8988T (cell line): Measurements from ENCODE around the gene RAB31.
"Not testable (repeated sequence)": the region's sequence is repeated elsewhere in the genome, so short reads cannot be mapped to it uniquely, and the experiment has no call there.

Source experiments
- DNase-seq: peaks from one replicate; pipeline ENCODE4 v3.0.0; 2011

Gene RAB31

DNA sequence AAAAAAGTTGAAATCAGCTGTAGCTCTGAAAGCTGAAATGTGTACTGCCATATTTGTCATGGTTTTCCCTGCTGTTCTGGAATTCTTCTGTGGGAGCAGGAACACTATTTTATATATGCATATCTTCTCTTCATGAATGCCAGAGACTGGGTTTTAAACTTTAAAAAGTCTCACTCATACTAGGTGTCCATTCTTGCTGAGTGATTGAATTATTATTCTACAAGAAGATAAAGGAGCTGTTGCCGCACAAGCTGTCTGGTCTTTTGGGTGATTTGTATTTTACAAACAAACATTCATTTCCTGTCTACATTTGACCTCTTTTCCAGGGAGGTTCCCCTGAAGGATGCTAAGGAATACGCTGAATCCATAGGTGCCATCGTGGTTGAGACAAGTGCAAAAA lies 137.2 kb downstream of the RAB31 start:
- no peak for DNase-seq

- DNase-seq = no peak
Observed at GRCh38 chr18:9846162-9846925, 138.2 kb downstream of the RAB31 start.

GRCh38 chr18:9848170-9848879 lies 140.2 kb downstream of the RAB31 start:
- no peak for DNase-seq

- no peak for DNase-seq
Observed at GRCh38 chr18:9849407-9850283, 141.5 kb downstream of the RAB31 start.

DNA sequence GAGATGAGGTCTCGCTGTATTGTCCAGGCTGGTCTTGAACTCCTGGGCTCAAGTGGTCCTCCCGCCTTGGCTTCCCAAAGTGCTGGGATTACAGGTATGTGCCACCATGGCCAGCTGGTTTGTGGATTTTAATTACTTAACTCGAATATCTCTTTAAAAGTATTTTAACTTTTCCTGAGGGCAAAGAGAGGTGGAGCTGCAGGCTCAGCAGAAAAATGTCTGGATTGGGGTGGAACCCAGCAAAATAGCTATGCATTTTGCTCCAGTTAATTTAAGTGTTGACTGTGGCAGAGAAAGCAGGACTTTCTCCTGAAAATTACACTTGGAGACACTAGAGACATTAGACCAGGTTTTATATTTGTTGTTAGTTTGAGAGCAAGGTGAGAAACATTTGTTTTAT lies 142.2 kb downstream of the RAB31 start:
- no peak for DNase-seq

- no peak for DNase-seq
Observed at GRCh38 chr18:9851511-9851910, 143.4 kb downstream of the RAB31 start.

GRCh38 chr18:9852266-9853081 lies 144.4 kb downstream of the RAB31 start:
- DNase-seq = no peak

- no peak for DNase-seq
Observed at GRCh38 chr18:9854801-9855676, 146.9 kb downstream of the RAB31 start.

DNA sequence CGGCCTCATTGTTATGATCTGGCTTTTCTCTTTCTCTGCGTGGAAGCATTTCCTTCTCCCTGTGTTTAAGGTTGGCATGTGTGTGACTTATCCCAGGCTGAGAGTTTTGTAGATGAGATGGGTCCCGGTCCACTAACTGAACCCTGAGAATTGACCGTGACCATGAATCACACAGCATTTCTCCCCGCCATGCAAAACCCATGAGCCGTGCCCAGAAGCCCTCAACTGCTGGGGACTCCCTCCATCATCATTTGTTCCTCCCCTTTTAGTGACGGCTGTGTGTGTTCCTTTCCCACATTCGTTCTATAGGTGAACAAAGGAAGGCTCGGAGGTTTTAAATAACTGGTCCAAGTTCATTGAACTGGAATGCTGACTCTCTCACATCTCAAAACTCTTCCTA lies 147.6 kb downstream of the RAB31 start:
- DNase-seq = no peak

GRCh38 chr18:9856092-9856491 lies 148.0 kb downstream of the RAB31 start:
- DNase-seq = no peak

GRCh38 chr18:9857479-9857998 lies 149.4 kb downstream of the RAB31 start:
- DNase-seq = not testable (repeated sequence)

DNA sequence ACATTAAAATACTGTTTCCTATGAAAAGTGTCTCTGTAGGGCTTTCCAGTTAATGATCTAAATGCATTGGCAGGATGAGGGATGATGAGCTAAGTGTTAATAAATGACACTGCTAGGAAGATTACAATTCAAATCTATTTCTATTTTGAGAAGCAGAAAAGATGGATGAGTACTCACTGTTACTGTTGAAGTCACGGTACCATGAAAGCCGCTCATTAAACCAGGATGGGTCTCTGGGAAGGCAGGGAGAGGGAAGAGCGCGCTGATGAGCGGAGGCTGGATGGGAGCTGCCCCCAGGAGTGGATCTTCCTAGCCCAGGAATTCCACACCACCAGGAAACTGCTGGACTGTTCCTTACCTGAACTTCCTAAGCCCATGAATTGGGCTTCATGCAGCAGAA lies 150.5 kb downstream of the RAB31 start:
- no peak for DNase-seq

GRCh38 chr18:9859232-9859631 lies 151.1 kb downstream of the RAB31 start:
- no peak for DNase-seq

- no peak for DNase-seq
Observed at GRCh38 chr18:9860682-9861081, 152.6 kb downstream of the RAB31 start.

- DNase-seq = no peak
Observed at GRCh38 chr18:9861157-9861556, 153.1 kb downstream of the RAB31 start.

GRCh38 chr18:9861933-9862332 lies 153.8 kb downstream of the RAB31 start:
- no peak for DNase-seq

DNA sequence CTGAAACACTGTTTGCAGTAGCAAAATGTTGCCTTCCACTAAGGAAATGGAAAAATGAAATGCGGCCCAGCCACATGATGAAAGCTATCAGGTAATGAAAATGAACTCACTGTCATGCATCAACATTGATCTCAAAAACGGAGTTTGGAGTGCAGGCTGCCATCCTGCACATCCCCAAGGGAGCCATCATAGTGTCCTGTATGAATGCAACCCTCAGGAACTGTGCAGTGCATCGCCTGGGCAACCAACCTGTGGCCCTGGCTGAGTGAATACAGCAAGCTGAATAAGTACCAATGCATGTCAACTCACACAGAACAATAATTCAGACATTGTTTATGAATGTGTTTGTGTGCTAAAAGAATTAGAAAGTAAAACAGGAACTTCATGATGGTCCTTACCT lies 154.6 kb downstream of the RAB31 start:
- DNase-seq = no peak

GRCh38 chr18:9863282-9863681 lies 155.2 kb downstream of the RAB31 start:
- no peak for DNase-seq

DNA sequence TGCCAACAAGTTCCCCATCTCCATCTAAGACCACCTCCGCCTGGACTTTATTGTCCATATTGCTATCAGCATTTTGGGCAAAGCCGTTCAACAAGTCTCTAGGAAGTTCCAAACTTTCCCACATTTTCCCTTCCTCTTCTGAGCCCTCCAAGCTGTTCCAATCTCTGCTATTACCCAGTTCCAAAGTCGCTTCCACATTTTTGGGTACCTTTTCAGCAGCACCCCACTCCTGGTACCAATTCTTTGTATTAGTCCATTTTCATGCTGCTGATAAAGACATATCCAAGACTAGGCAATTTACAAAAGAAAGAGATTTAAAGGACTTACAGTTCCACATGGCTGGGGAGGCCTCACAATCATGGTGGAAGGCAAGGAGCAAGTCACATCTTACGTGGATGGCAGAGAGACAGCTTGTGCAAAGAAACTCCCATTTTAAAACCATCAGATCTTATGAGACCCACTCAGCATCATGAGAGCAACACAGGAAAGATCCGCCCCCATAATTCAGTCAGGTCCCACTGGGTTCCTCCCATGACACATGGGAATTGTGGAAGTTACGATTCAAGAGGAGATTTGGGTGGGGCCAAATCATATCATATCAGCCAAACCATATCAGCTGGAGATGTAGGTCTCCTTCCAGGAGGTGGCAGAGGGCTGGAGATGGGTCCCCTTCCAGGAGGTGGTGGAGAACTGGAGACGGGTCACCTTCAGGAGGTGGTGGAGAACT lies 157.8 kb downstream of the RAB31 start:
- DNase-seq = no peak

- no peak for DNase-seq
Observed at GRCh38 chr18:9866627-9867026, 158.5 kb downstream of the RAB31 start.
